SK-N-SH (cell line): Measurements from ENCODE around the gene RNF130.

Source experiments
- CTCF ChIP-seq: fragments of 200-600 bp; sonication (generic); IDR thresholded peaks from 2 replicates; pipeline ENCODE4 v1.6.1; 2017; ENCODE audit warnings: antibody characterized with exemption, mild to moderate bottlenecking, moderate library complexity
- EZH2phosphoT487 ChIP-seq: fragments of 200-600 bp; sonication (generic); IDR thresholded peaks from 2 replicates; pipeline ENCODE4 v1.6.1; 2017; ENCODE audit warnings: low read depth, mixed run types, mild to moderate bottlenecking, antibody characterized with exemption, moderate library complexity, borderline replicate concordance
- FOXM1 ChIP-seq: IDR thresholded peaks from 2 replicates; pipeline ENCODE4 v1.4.0; 2012; ENCODE audit warnings: low read depth, mild to moderate bottlenecking
- GATA2 ChIP-seq: sonication (generic); formaldehyde crosslinking; IDR thresholded peaks from 2 replicates; pipeline ENCODE4 v1.5.0; 2020; ENCODE audit warnings: mild to moderate bottlenecking, missing genetic modification reagents
- NRF1 ChIP-seq: IDR thresholded peaks from 2 replicates; pipeline ENCODE4 v1.6.1; 2012; ENCODE audit warnings: low read depth, mild to moderate bottlenecking, low read length

DNA sequence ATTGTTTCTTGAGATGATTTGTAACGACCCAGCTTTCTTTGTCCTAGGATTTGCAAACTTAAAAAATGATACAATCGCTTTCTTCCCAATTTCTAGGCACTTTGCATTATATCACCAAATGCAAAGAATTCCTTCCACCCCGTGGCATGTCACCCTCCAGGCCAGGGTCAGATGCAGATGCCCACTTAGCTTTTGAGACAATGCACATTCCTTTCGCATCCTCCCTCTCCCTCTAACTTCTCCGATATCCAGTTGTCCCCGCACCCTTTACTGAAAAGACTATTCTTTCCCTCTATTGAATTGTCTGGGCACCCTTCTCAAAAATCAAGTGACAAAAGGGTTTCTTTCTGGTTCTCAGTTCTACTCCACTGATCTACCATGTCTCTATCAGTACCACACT lies 17.3 kb downstream of the RNF130 start:
- TF ChIP-seq CTCF (no peak), NRF1 (no peak), GATA2 (CRISPR knock-in tag) (no peak), FOXM1 (no peak), EZH2phosphoT487 (no peak)
